K562 (cell line): ENCODE measurements around the gene CSF1. TPM values are rescaled to one million over a fixed set of nuclear protein-coding genes. Genes with fewer than 3 reads are reported as not detected.

Experiments used
- BCLAF1 ChIP-seq, 2 experiments: fragments of 450-650 bp in 1 of 2; IDR thresholded peaks; 2 replicates each; pipeline ENCODE4 v1.6.1; 2011 to 2017; ENCODE audit warnings: low read depth in 2 of 2, antibody characterized with exemption in 1 of 2, borderline replicate concordance in 1 of 2, low read length in 1 of 2, mild to moderate bottlenecking in 1 of 2, mixed read lengths in 1 of 2; ENCODE audit not compliant: control insufficient read depth in 1 of 2
- BRD4 ChIP-seq: fragments of 200-600 bp; sonication (generic); IDR thresholded peaks from 2 replicates; pipeline ENCODE4 v1.6.1; 2017; ENCODE audit warnings: inconsistent platforms
- CEBPB ChIP-seq: fragments of 450-650 bp; IDR thresholded peaks from 2 replicates; pipeline ENCODE4 v1.6.1; 2016; ENCODE audit warnings: missing genetic modification characterization, missing compliant biosample characterization
- CGGBP1 ChIP-seq: fragments of 250-450 bp; sonication (Bioruptor Pico); IDR thresholded peaks from 2 replicates; pipeline ENCODE4 v1.9.0; 2021; ENCODE audit warnings: mild to moderate bottlenecking
- COPS2 ChIP-seq: fragments of 450-650 bp; conservative IDR thresholded peaks from 2 replicates; pipeline ENCODE4 v1.6.1; 2016; ENCODE audit warnings: mild to moderate bottlenecking, moderate library complexity
- DACH1 ChIP-seq: fragments of 450-650 bp; IDR thresholded peaks from 2 replicates; pipeline ENCODE4 v1.6.1; 2018; ENCODE audit not compliant: partially characterized antibody
- FOXP4 ChIP-seq: sonication (generic); formaldehyde crosslinking; IDR thresholded peaks from 2 replicates; pipeline ENCODE4 v1.8.0; 2022; ENCODE audit warnings: mild to moderate bottlenecking, missing genetic modification reagents, borderline replicate concordance
- KDM4B ChIP-seq, 2 experiments: fragments of 450-650 bp in 1 of 2; sonication (generic) in 1 of 2; IDR thresholded peaks; 2 replicates each; pipeline ENCODE4 v1.6.1; 2016 to 2017; ENCODE audit warnings: borderline replicate concordance in 2 of 2, antibody characterized with exemption in 1 of 2, low read depth in 1 of 2, mild to moderate bottlenecking in 1 of 2
- KLF10 ChIP-seq: fragments of 250-450 bp; sonication (Bioruptor Pico); IDR thresholded peaks from 2 replicates; pipeline ENCODE4 v1.6.1; 2021; ENCODE audit warnings: matching md5 sums
- MAZ ChIP-seq, 2 experiments: fragments of 450-650 bp in 1 of 2; sonication (generic) in 1 of 2; formaldehyde crosslinking; IDR thresholded peaks in 1 of 2; conservative IDR thresholded peaks in 1 of 2; 2 replicates each; pipeline versions ENCODE4 v1.4.0 to v1.5.0; 2020; ENCODE audit warnings: mild to moderate bottlenecking in 1 of 2, missing genetic modification reagents in 1 of 2
- RBFOX2 ChIP-seq: fragments of 200-400 bp; formaldehyde crosslinking; IDR thresholded peaks from 2 replicates; pipeline ENCODE4 v1.6.1; 2017; ENCODE audit warnings: low read depth, mild to moderate bottlenecking, low read length, moderate library complexity
- SNAPC5 ChIP-seq: fragments of 250-450 bp; sonication (Bioruptor Pico); IDR thresholded peaks from 2 replicates; pipeline ENCODE4 v1.8.0; 2021; ENCODE audit warnings: moderate library complexity, mild to moderate bottlenecking, inconsistent platforms
- TCF3 ChIP-seq: sonication (generic); formaldehyde crosslinking; IDR thresholded peaks from 2 replicates; pipeline ENCODE4 v1.4.0; 2020; ENCODE audit warnings: mild to moderate bottlenecking, missing genetic modification reagents
- TCF7L2 ChIP-seq: fragments of 150-350 bp; IDR thresholded peaks from 2 replicates; pipeline ENCODE4 v1.6.1; 2016; ENCODE audit warnings: low read depth, mild to moderate bottlenecking, low read length, moderate library complexity
- TFAP4 ChIP-seq: sonication (generic); formaldehyde crosslinking; IDR thresholded peaks from 2 replicates; pipeline ENCODE4 v1.8.0; 2022; ENCODE audit warnings: missing genetic modification reagents, mild to moderate bottlenecking, moderate library complexity, borderline replicate concordance
- USF1 ChIP-seq: sonication (generic); formaldehyde crosslinking; IDR thresholded peaks from 2 replicates; pipeline ENCODE4 v1.9.0; 2022; ENCODE audit warnings: mild to moderate bottlenecking, missing genetic modification reagents
- ZBTB26 ChIP-seq: fragments of 450-650 bp; formaldehyde crosslinking; IDR thresholded peaks from 2 replicates; pipeline ENCODE4 v1.4.0; 2022; ENCODE audit warnings: missing genetic modification characterization
- ZEB2 ChIP-seq: fragments of 450-650 bp; IDR thresholded peaks from 2 replicates; pipeline ENCODE4 v1.6.1; 2016
- polyA plus RNA-seq, 8 experiments: library from polyadenylated mRNA; depleted of rRNA in 4 of 8; stranded (reverse) in 5 of 8; unstranded in 3 of 8; fragments of >200 nt; fragmentation: Nextera tagmentation in 2 of 8; fragmentation: Illumina TruSeq in 1 of 8; extraction: Ambion mirVana in 2 of 8; extraction: Trizol in 1 of 8; gene quantifications; 2 replicates each; pipeline versions ENCODE4 v1.2.1 to v1.2.3, GENCODE V29; 2011 to 2014; ENCODE audit warnings: inconsistent platforms in 1 of 8, missing spikeins in 1 of 8
- total RNA-seq, 7 experiments: library from RNA; depleted of rRNA in 6 of 7; stranded (reverse); fragments of >200 nt in 6 of 7; fragmentation: Illumina TruSeq in 2 of 7; extraction: Trizol in 2 of 7; gene quantifications; 2 replicates each; pipeline versions ENCODE4 v1.2.1 to v1.2.3, GENCODE V29; 2011 to 2021; ENCODE audit warnings: low replicate concordance in 1 of 7

CSF1 gene
- total and polyA plus RNA-seq, 9 of the 15 experiments (the other 6 are each of a cell fraction or from before 2014, with no cell fraction given): 0.18 to 11.8 (median 2.8) TPM

- TF ChIP-seq BCLAF1 (IDR thresholded peaks at IDR 0.05; ENCODE audit: borderline replicate concordance in 1 of 2, control insufficient read depth in 1 of 2, low read depth in 2 of 2, low read length in 1 of 2): no peak
- no peak for TF ChIP-seq KDM4B (IDR thresholded peaks at IDR 0.05; ENCODE audit: borderline replicate concordance in 2 of 2, low read depth in 1 of 2)
- peak; percentile 73 for TF ChIP-seq DACH1
- 0 out of 2 replicates have a peak, but pooled peaks have one; percentile 46 for TF ChIP-seq TCF3
- TF ChIP-seq BRD4: no peak; the same call in 1 of the 2 replicates
- peak; percentile 73 to 79 for TF ChIP-seq MAZ (CRISPR knock-in tag; conservative IDR thresholded peaks at IDR 0.05 in 1 of 2, IDR thresholded peaks at IDR 0.05 in 1 of 2)
- TF ChIP-seq TFAP4 (CRISPR knock-in tag): peak; percentile 90
- TF ChIP-seq TCF7L2: peak; percentile 64; the same call in 1 of the 2 replicates
- TF ChIP-seq USF1 (CRISPR knock-in tag): no peak
- no peak for TF ChIP-seq SNAPC5 (CRISPR knock-in tag)
- TF ChIP-seq ZEB2: peak; percentile 71; the same call in 1 of the 2 replicates
- TF ChIP-seq ZBTB26 (CRISPR knock-in tag): no peak
- no peak for TF ChIP-seq FOXP4 (CRISPR knock-in tag)
- TF ChIP-seq CEBPB (tag): no peak
- TF ChIP-seq CGGBP1 (CRISPR knock-in tag): no peak
- no peak for TF ChIP-seq COPS2
- TF ChIP-seq KLF10 (CRISPR knock-in tag): no peak
- peak; percentile 68 for TF ChIP-seq RBFOX2
Observed at GRCh38 chr1:109895720-109896504, 14.7 kb upstream of the CSF1 start (continued).
